ENCODE data around the gene POPDC3. TPM values are rescaled to one million over a fixed set of nuclear protein-coding genes. Genes with fewer than 3 reads are reported as not detected.

Gene POPDC3
- total and polyA plus RNA-seq, 8 donors: 2.9 to 19.7 (median 6.7) TPM; not detected in 3

DNA sequence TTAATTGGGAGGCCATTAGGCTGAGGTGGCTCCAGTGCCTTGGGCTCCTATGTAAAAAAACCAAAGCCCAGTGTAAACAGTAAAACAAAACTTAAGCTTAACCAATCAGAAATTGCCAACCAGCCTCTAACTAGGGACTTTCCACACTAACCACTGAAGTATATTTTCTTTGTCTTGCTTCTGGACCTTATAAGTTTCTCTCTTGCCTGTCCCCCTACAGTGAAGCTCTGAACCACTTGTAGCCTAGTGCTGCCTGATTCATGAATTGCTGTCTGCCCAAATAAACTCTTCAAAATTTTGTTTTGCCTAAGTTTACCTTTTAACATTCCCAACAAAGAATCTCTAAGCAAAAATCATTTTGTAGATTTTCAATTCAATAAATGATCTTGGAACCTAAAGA is 28.2 kb downstream of the POPDC3 start:
- Histone ChIP-seq H3K36me3 (peaks cover 0 to 38% (median 3%) of the 10 kb centered on the region in 4 donors), H3K9me3 (no peaks in the 10 kb centered on the region), H3K27ac (no peak overlapping the region), H3K4me1 (no peaks in the 10 kb centered on the region), H3K27me3 (no peaks in the 10 kb centered on the region), H3K4me3 (no peak overlapping the region)
- intact Hi-C loops (cut with DNase I; ENCODE audit: low total_unique reads): no loop called here
- TF ChIP-seq CTCF (IDR thresholded peaks at IDR 0.05) (no peak), EP300 (IDR thresholded peaks at IDR 0.05) (no peak), POLR2AphosphoS5 (IDR thresholded peaks at IDR 0.05) (no peak), POLR2A (IDR thresholded peaks at IDR 0.05) (no peak)
- DNase-seq: no peak

- WGBS, 5 donors: 87 to 98% (median 92%) methylated on average over 2 of the region's 2 CpGs
Observed at GRCh38 chr6:105138141-105138540, 41.7 kb downstream of the POPDC3 start.

DNA sequence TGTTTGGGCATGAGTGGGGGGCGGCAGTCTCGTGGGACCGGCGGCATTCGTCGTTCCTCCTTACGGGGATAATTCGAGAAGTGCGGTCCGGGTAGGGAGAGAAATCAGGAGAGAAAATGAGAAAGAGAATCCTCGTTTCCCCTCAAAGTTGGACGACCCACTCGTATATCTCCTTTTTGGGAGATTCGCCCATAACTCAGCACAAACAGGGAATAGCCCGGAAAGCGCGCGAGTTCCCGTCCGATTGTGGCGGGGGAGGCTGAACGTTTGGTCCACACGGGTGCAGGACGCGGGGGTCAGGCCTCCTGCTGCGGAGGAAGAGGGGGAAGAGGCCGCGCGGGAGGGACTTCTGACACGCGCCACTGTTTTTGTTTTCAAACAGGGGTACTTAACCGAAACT is 42.4 kb downstream of the POPDC3 start:
- 2 to 5% (median 4%) methylated on average over 32 of the region's 32 CpGs for WGBS, 5 donors
- intact Hi-C loops (cut with DNase I; ENCODE audit: low total_unique reads): no loop called here
- DNase-seq: peak in 1 of 2 donors; percentile 34

More at GRCh38 chr6:105138141-105138540, 41.7 kb downstream of the POPDC3 start:
- no peak for TF ChIP-seq CTCF (IDR thresholded peaks at IDR 0.05)
- TF ChIP-seq POLR2AphosphoS5 (IDR thresholded peaks at IDR 0.05): no peak
- TF ChIP-seq EP300 (IDR thresholded peaks at IDR 0.05): no peak
- no peak for TF ChIP-seq POLR2A (IDR thresholded peaks at IDR 0.05)
- no peak overlapping the region for H3K27ac ChIP-seq
- peak overlapping the region in 3 of 4 donors; percentile 67 to 99 (median 90) for H3K4me3 ChIP-seq
- intact Hi-C loops (cut with DNase I; ENCODE audit: low total_unique reads): no loop called here
- H3K4me1 ChIP-seq: peaks cover 0 to 27% (median 18%) of the 10 kb centered on the region in 4 donors
- peaks cover 0 to 20% (median 9%) of the 10 kb centered on the region in 3 donors for H3K27me3 ChIP-seq
- no peaks in the 10 kb centered on the region for H3K36me3 ChIP-seq
- DNase-seq: no peak
- H3K9me3 ChIP-seq: no peaks in the 10 kb centered on the region

More for the DNA sequence above, 42.4 kb downstream of the POPDC3 start:
- Histone ChIP-seq H3K27me3 (peaks cover 0 to 20% (median 9%) of the 10 kb centered on the region in 3 donors), H3K27ac (peak overlapping the region; percentile 78 to 85 (median 81)), H3K36me3 (no peaks in the 10 kb centered on the region), H3K4me1 (peaks cover 0 to 27% (median 18%) of the 10 kb centered on the region in 4 donors), H3K4me3 (peak overlapping the region; percentile 67 to 99 (median 80)), H3K9me3 (no peaks in the 10 kb centered on the region)
- TF ChIP-seq EP300 (IDR thresholded peaks at IDR 0.05) (no peak), POLR2AphosphoS5 (IDR thresholded peaks at IDR 0.05) (no peak), POLR2A (IDR thresholded peaks at IDR 0.05) (no peak), CTCF (IDR thresholded peaks at IDR 0.05) (no peak)

Measured in stomach (tissue), 9 donors.